Activated CD4-positive, alpha-beta T cell treated with anti-CD3 and anti-CD28 coated beads, Interleukin-2, amount 10 ng/mL, durations not matched to agents 24 days and 14 days (primary cell): ENCODE measurements around the gene SCAMP4. TPM values are rescaled to one million over a fixed set of nuclear protein-coding genes. Genes with fewer than 3 reads are reported as not detected.

Experiments used
- DNase-seq: peaks from one replicate; pipeline ENCODE4 v3.0.0; 2022
- H3K27ac Mint-ChIP-seq: one replicate; pipeline ENCODE4 v1.8.0; 2022; ENCODE audit warnings: mild to moderate bottlenecking, mixed read lengths
- H3K27me3 Mint-ChIP-seq: one replicate; pipeline ENCODE4 v1.8.0; 2022; ENCODE audit warnings: mixed read lengths
- H3K36me3 Mint-ChIP-seq: one replicate; pipeline ENCODE4 v1.8.0; 2022; ENCODE audit warnings: low read depth, mild to moderate bottlenecking, mixed read lengths
- H3K4me1 Mint-ChIP-seq: one replicate; pipeline ENCODE4 v1.8.0; 2021; ENCODE audit warnings: mixed read lengths
- H3K4me3 Mint-ChIP-seq: one replicate; pipeline ENCODE4 v1.8.0; 2022; ENCODE audit warnings: mild to moderate bottlenecking, moderate library complexity, mixed read lengths
- H3K9me3 Mint-ChIP-seq: one replicate; pipeline ENCODE4 v1.8.0; 2021; ENCODE audit warnings: mixed read lengths
- intact Hi-C: fragments of 100-400 bp; cut with micrococcal nuclease; formaldehyde crosslinking; loops from one replicate; pipeline ENCODE4 v1.15.1; 2023
- total RNA-seq: library from RNA; stranded (reverse); gene quantifications from 2 replicates; pipeline ENCODE4 v1.2.3, GENCODE V29; 2022

The SCAMP4 gene
- total RNA-seq, 1 donor from 2014 or later, result 42.4 TPM

GRCh38 chr19:1947651-1948209 lies 42.5 kb downstream of the SCAMP4 start:
- peaks cover 17% of the 10 kb centered on the region for H3K4me1 Mint-ChIP-seq
- intact Hi-C loops, result no loop called here
- no peak overlapping the region for H3K27ac Mint-ChIP-seq
- H3K36me3 Mint-ChIP-seq, result peaks cover 26% of the 10 kb centered on the region
- H3K4me3 Mint-ChIP-seq, result no peak overlapping the region
- no peaks in the 10 kb centered on the region for H3K27me3 Mint-ChIP-seq
- no peaks in the 10 kb centered on the region for H3K9me3 Mint-ChIP-seq
- no peak for DNase-seq

DNA sequence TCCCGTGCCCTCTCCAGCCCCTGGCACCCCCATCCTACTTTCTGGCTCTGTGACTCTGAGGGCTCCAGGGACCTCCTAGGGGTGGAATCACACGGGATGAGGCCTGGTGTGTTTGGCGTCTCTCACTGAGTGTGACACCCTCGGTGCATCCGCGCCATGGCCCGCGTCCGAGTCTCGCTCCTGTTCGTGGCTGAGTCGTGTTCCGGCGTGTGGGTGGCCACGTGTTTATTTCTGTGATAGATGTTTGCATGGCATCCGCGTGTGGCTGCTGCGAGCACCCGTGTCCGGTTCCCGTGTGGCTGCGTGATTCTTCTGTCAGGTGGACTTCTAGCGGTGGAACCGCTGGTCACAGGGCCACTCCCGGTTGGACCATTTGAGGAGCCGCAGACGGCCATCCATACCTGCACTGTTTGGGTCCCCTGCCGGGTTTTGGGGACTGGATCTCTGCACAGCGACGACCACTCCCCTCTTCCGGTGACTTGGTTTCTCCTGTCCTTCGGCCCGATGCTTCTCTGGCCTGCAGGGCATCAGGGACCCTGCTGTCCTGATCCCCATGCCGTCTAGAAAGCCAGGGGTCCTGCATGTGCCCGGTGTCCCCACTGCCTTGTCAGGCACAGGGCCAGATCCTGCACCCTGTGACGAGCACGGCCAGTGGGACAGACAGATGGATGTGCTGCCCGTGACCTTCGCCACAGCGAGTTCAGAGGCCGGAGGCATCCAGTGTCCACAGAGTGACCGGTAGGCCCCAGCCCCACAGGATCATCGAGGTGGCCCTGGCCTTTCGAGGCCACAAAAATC lies 44.3 kb downstream of the SCAMP4 start:
- Mint-ChIP-seq H3K27me3 (no peaks in the 10 kb centered on the region), H3K9me3 (no peaks in the 10 kb centered on the region), H3K4me3 (no peak overlapping the region), H3K4me1 (peaks cover 8% of the 10 kb centered on the region), H3K36me3 (peaks cover 24% of the 10 kb centered on the region), H3K27ac (no peak overlapping the region)
- DNase-seq, result no peak
- intact Hi-C loops, result no loop called here

DNA sequence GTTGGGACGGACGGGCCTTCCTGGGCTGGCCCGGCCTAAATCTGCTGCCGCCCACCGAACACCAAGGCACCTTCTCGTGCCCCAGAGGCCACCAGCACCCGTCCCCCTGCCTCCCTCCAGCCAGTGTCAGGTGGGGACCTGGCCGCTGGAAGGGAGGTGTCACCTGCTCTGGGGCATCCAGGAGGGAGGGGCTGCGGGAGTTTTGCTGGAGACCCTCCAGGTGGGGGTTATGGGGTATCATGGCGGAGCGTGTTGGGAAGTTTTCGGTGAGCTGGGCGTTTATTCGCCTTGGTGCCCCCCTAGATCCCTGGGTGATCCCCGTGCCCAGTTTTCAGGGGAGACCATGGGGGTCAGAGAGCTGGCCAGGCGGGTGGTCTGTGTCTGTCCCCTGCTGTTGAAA lies 45.4 kb downstream of the SCAMP4 start:
- H3K36me3 Mint-ChIP-seq, result peaks cover 24% of the 10 kb centered on the region
- H3K27me3 Mint-ChIP-seq, result no peaks in the 10 kb centered on the region
- peak overlapping the region; percentile 20 for H3K27ac Mint-ChIP-seq
- DNase-seq, result no peak
- no peaks in the 10 kb centered on the region for H3K9me3 Mint-ChIP-seq
- intact Hi-C loops, result no loop called here
- H3K4me1 Mint-ChIP-seq, result peaks cover 8% of the 10 kb centered on the region
- H3K4me3 Mint-ChIP-seq, result no peak overlapping the region

DNA sequence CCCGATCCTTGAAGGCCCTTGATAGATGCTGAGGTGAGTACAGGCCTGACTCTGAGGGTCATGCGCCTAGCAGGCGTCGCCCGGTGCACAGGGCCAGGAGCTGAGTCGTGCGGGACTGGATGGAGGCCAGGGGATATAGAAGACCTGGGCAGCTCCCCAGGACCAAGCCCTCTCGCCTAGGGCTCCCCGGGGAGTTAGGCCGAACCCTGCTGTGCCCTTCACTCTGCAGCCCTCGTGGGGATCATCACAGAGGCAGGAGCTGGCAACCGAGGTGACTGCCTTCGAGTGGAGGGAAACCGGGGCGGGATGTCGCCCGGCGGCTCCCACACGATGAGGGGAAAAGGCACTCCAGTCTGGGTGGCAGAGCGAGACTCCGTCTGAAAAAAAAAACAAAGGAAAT lies 47.4 kb downstream of the SCAMP4 start:
- DNase-seq, result no peak

GRCh38 chr19:1953037-1953436 lies 47.8 kb downstream of the SCAMP4 start:
- H3K4me1 Mint-ChIP-seq, result peaks cover 4% of the 10 kb centered on the region
- H3K36me3 Mint-ChIP-seq, result peaks cover 22% of the 10 kb centered on the region
- intact Hi-C loops, result no loop called here
- H3K4me3 Mint-ChIP-seq, result no peak overlapping the region
- no peaks in the 10 kb centered on the region for H3K27me3 Mint-ChIP-seq
- no peak for DNase-seq
- H3K9me3 Mint-ChIP-seq, result no peaks in the 10 kb centered on the region
- H3K27ac Mint-ChIP-seq, result no peak overlapping the region

More for the DNA sequence above, 47.4 kb downstream of the SCAMP4 start:
- Mint-ChIP-seq H3K4me3 (no peak overlapping the region), H3K27ac (no peak overlapping the region), H3K36me3 (peaks cover 22% of the 10 kb centered on the region), H3K4me1 (peaks cover 4% of the 10 kb centered on the region), H3K9me3 (no peaks in the 10 kb centered on the region), H3K27me3 (no peaks in the 10 kb centered on the region)
- intact Hi-C loops, result no loop called here

- Mint-ChIP-seq H3K27me3 (no peaks in the 10 kb centered on the region), H3K9me3 (no peaks in the 10 kb centered on the region), H3K4me1 (peaks cover 4% of the 10 kb centered on the region), H3K4me3 (no peak overlapping the region), H3K27ac (no peak overlapping the region), H3K36me3 (peaks cover 22% of the 10 kb centered on the region)
- no peak for DNase-seq
- intact Hi-C loops, result no loop called here
Measured at GRCh38 chr19:1953441-1954094, 48.4 kb downstream of the SCAMP4 start.

- Mint-ChIP-seq H3K27ac (no peak overlapping the region), H3K9me3 (no peaks in the 10 kb centered on the region), H3K4me1 (no peaks in the 10 kb centered on the region), H3K4me3 (no peak overlapping the region), H3K36me3 (peaks cover 18% of the 10 kb centered on the region), H3K27me3 (no peaks in the 10 kb centered on the region)
- intact Hi-C loops, result no loop called here
- DNase-seq, result no peak
Measured at GRCh38 chr19:1954532-1954933, 49.3 kb downstream of the SCAMP4 start.

DNA sequence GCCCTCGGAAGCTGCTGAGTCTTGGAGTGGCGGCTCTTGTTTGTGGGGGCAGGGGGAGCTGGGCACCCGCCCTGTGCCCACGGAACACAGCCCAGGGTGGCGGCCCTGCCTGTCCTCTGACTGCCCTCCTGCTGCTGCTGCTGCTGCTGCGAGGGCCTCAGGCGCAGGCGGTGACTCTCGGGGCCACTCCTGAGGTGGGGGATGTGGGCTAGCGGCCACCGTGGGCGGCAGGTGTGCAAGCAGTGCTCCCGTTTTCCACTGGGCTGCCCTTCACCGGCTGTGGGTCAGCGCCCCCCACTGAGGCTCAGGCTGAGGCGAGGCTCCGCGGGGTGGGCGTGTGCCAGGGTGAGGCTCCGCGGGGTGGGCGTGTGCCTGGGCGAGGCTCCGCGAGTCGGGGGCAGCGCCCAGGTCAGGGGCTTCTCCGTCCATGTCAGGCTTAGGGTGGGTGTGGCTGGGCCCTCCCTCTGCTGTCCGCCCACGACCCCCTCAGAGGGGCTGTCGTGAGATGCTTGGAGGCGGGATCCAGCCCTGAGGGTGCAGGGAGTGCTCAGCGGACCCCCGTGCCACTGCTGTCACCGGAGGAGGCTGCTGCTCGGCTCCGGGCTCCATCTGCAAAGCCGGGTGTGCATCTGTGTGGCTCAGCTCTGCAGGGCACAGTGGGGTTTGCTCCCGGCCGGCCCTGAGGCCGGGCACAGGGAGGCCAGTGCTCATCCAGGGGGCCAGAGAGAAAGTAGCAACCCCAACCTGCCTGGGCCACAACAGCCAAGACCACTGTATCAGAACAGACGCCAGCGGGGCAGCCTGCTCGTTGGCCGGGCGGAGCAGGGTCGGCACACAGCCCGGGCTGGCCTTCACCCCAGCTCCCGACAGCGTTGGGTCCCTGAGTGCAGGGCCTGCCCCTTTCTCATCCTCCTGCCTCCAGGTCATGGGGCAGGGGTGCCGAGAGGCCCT lies 50.2 kb downstream of the SCAMP4 start:
- no peak overlapping the region for H3K27ac Mint-ChIP-seq
- intact Hi-C loops, result no loop called here
- peaks cover 14% of the 10 kb centered on the region for H3K36me3 Mint-ChIP-seq
- H3K27me3 Mint-ChIP-seq, result no peaks in the 10 kb centered on the region
- DNase-seq, result no peak
- H3K9me3 Mint-ChIP-seq, result no peaks in the 10 kb centered on the region
- H3K4me1 Mint-ChIP-seq, result no peaks in the 10 kb centered on the region
- no peak overlapping the region for H3K4me3 Mint-ChIP-seq

GRCh38 chr19:1956122-1956494 lies 50.9 kb downstream of the SCAMP4 start:
- H3K9me3 Mint-ChIP-seq, result no peaks in the 10 kb centered on the region
- peaks cover 10% of the 10 kb centered on the region for H3K36me3 Mint-ChIP-seq
- no peaks in the 10 kb centered on the region for H3K4me1 Mint-ChIP-seq
- H3K27me3 Mint-ChIP-seq, result no peaks in the 10 kb centered on the region
- no peak overlapping the region for H3K4me3 Mint-ChIP-seq
- H3K27ac Mint-ChIP-seq, result no peak overlapping the region
- DNase-seq, result no peak
- intact Hi-C loops, result no loop called here

- intact Hi-C loops, result no loop called here
- Mint-ChIP-seq H3K27ac (no peak overlapping the region), H3K4me1 (no peaks in the 10 kb centered on the region), H3K36me3 (peaks cover 7% of the 10 kb centered on the region), H3K4me3 (no peak overlapping the region), H3K9me3 (no peaks in the 10 kb centered on the region), H3K27me3 (no peaks in the 10 kb centered on the region)
- DNase-seq, result no peak
Measured at GRCh38 chr19:1956868-1957492, 51.8 kb downstream of the SCAMP4 start.

- Mint-ChIP-seq H3K27ac (no peak overlapping the region), H3K36me3 (peaks cover 4% of the 10 kb centered on the region), H3K27me3 (no peaks in the 10 kb centered on the region), H3K4me1 (no peaks in the 10 kb centered on the region), H3K4me3 (no peak overlapping the region), H3K9me3 (no peaks in the 10 kb centered on the region)
- intact Hi-C loops, result no loop called here
- DNase-seq, result no peak
Measured at GRCh38 chr19:1957562-1958248, 52.5 kb downstream of the SCAMP4 start.

DNA sequence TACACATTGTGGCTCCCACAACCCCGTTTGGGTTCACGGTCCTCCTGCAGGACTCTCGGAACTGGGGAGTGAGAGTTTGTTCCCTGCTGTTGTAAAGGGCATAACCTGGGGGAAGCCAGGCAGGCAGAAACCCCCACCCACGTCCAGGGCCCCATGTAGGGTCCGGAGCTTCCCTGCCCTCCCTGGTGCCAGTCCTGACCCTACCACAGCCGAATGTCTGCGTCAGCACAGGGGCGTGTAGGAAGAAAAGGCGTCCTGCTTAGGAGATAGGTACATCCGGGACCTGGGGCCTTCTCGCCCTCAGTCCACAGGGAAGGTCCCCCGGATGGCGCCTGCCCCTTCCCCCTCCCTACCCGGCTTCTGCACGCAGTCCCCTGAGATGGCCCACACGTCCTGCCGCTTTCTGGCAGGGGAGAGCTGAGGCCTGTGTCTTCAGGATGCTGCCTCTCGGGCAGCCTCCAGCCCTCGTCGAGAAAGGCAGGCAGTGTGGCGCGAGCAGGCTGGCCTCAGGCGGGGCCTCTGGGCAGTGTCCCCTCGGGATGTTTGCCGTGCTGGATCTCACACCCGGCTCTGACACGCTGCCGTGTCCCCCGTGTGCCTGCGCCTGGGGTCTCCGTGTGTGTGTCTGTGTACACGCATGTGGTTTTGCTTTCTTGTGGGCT lies 54.9 kb downstream of the SCAMP4 start:
- DNase-seq, result no peak
- H3K27ac Mint-ChIP-seq, result no peak overlapping the region
- no peak overlapping the region for H3K4me3 Mint-ChIP-seq
- no peaks in the 10 kb centered on the region for H3K9me3 Mint-ChIP-seq
- no peaks in the 10 kb centered on the region for H3K27me3 Mint-ChIP-seq
- H3K4me1 Mint-ChIP-seq, result no peaks in the 10 kb centered on the region
- intact Hi-C loops, result no loop called here
- peaks cover 6% of the 10 kb centered on the region for H3K36me3 Mint-ChIP-seq
